HG02759 (cell line): ENCODE measurements around the gene DAZAP2.
"Not testable (repeated sequence)": the region's sequence is repeated elsewhere in the genome, so short reads cannot be mapped to it uniquely, and the experiment has no call there.

Experiments used
- ATAC-seq: cut with Tn5 transposase; IDR thresholded peaks from one replicate; pipeline ENCODE4 v1.9.1; 2021; ENCODE audit warnings: mild to moderate bottlenecking, moderate library complexity; ENCODE audit not compliant: unreplicated experiment

DAZAP2 gene

DNA sequence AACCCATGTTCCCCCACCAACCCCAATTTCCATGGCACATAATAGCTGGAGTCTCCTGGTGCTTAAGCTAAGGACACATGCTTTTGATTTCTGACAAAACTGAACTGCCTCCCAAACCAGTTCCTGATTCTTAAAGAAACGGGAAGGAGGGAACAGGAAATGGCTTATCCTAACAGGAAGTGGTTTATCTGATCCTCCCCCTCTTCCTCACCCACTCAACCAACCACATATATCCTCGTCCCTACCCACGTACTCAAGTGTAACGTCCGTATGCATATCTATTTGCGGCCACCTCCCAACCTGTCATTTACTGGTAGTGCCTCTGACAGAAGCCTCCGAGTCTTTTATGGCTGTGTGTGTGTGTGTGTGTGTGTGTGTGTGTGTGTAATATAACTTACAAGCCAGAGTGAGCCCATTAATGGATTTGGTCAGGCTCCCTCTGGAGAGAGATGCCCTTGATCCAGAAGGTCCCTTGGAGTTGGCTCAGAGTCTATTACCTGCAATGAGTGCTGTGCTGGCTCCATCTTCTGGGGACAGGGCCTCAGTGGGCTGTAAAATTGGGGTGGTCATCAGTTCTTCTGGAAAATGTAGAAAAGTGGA, 7.7 kb downstream of the DAZAP2 start:
- ATAC-seq, result no peak

DNA sequence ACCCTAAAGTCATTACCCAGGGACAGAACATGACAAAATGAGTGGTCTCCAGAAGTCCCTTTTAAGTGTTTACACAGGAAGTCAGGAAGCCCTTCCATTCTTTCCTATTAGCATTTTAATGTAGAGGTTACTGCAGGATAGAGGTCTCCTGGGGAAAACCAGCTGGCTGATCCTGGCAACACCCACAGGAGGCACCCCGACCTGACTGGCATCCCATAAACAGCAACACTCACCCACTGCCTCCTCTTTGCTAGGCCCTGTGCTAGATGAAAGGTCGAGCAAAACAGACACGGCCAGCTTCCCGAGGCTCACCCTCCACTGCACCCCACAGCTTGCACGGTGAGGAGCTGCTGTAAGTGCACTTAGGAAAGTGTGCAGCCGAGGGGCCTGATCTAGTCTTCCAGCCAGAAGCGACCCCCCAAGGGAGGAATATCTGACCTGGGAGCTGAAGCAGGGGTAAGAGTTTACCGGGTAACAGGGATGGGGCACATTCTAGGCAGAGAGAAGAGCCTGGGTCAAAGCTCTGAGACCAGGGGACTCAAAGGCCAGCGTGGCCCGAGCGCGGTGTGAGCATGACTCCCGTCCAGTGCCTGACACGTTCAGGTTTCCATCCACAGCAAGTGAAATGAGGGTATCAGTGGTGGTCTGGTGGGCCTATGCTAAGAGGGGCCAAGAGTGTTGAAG, 9.0 kb downstream of the DAZAP2 start:
- no peak for ATAC-seq

DNA sequence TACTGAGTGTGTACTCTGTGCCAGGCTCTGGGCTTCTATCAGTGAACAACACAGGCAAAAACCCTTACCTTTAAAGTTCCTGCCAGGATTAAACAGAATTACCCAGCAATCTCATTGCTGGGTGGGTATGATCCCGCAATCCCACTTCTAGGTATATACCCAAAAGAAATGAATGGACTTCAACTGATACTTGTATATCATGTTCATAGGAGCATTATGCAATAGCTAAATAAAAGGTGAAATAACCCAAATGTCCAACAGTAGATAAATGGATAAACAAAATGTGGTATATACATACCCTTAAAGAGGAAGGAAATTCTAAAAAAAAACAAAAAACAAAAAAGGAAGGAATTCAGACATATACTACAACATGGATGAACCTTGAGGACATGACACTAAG, 14.7 kb downstream of the DAZAP2 start:
- no peak for ATAC-seq

DNA sequence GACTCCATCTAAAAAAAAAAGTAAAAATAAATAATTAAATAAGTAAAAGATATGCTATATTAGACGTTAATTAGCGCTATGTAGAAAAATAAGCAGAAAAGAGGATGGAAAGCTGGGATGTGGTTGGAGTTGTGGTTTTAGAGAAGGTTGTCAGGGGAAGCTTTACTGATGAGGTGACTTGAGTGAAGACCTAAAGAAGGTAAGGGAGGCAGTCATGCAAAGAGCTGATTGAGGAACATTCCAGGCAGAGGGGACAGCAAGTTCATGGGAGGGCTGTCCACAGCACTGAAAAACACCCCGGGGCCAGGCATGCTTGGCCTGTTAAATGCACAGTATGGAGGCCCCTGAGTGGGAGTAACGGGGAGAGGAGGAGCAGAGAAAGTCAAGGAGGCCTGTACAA, 15.9 kb downstream of the DAZAP2 start:
- no peak for ATAC-seq

DNA sequence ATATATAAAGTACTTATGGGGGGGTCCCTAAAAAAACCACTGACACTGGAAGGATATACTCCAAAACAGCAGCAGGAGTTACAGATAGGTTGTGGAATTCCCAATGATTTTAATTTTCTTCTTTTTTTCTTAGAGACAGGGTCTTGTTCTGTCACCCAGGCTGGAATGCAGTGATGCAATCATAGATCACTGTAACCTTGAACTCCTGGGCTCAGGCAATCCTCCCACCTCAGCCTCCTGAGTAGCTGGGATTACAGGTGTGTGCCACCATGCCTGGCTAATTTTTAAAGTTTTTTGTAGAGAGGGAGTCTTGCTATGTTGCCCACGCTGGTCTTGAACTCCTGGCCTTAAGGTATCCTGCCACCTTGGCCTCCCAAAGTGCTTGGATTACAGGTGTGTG, 21.0 kb downstream of the DAZAP2 start:
- ATAC-seq, result not testable (repeated sequence)

DNA sequence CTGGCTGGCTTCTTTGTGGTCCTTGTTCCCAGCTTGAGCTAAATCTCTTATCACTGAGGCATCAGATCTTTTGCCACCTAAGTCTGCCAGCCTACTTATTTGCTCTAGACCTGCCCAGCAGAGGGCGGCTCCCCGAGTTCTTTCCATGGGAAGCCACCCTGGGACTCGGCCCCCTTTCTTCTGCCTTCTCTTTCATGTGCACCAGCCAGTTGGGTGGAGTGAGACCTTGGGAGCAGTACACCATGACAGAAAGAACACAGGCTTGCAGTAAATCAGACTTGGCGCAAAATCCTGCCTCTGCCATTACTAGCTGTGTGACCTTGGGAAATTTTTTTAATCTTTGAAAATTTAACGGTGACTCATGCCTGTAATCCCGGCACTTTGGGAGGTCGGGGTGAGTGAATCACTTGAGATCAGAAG, 24.1 kb downstream of the DAZAP2 start:
- ATAC-seq, result no peak

DNA sequence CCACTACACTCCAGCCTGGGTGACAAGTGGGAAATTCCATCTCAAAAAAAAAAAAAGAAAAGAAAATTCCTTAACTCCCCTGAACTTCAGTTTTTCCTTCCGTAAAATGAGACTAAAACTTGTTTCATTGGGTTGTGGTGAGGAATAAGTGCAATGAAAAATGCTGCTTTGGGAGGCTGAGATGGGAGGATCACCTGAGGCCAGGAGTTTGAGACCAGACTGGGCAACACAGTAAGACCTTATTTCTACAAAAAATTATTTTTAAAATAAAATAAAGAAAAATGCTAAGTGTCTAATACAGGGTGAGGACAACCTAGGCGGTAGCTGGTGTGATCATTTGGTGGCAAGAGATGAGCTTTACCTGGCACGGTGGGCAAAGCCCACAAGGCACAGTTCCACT, 24.7 kb downstream of the DAZAP2 start:
- no peak for ATAC-seq

DNA sequence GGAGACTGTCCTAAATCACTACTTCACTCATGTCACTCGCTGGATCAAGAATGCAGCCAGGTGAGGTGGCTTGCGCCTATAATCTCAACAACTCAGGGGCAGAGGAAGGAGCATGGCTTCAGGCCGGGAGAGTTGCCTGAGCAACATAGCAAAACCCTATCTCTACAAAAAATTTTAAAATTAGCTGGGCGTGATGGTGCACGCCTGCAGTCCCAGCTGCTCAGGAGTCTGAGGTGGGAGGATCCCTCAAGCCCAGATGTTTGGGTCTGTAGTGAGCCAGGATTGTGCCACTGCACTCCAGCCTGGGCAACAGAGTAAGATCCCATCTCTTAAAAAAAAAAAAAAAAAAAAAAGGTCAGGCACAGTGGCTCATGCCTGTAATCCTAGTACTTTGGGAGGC, 25.7 kb downstream of the DAZAP2 start:
- no peak for ATAC-seq

DNA sequence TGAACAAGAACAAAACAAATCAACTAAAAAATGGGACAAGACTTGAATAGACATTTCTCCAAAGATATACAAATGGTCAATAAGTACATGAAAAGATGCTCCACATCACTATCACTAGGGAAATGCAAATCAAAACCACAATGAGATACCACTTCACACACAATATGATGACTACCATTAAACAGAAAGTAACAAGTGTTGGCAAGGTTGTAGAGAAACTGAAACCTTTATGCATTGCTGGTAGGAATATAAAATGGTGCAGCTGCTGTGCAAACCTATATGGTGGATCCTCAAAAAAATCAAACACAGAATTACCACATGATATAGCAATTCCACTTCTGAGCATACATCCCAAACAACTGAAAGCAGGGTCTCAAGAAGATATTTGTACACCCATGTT, 26.4 kb downstream of the DAZAP2 start:
- ATAC-seq, result no peak

DNA sequence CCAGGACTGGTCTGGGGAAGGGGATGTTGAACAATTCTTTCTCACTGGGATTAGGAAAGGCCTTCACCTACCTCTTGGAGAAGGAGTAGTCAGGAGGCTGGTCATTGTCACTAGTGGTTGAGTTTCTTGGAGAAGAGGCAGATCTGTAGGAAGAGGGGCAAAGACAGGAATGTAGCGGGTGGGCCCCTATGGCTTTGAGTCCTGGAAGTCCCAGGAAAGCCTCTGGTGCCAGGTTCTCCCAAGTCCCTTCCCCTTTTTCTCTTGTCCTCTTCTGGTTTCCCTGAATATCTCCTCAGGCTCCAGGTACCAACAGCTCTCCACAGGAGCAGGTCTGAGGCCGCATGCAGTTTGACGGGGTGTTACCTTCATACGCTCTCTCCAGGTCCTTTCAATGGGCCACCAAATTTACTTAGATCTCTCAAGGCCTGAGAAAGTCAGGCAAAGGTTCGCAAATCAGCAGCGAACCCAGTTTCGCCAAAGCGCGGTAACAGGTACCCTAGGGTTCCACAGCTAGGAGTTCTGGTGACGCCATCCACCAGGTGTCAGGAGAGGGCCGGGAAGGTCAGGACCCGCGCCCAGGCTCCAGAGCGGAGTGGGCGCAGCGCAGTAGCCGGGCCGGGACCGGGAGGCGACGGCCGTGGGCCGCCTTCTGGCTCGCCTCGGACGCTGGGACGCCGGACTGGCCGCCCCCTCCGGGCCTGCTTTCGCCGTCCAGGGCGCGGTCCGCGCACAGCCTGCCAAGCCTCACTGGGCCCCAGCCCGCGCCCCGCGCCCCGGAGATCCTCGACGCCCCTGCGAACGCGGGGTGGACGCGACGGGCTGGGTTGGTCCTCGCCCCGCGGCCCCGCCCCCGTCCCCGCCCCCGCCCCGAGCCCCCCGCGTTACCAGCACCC, 30.8 kb downstream of the DAZAP2 start:
- peak; percentile 46 for ATAC-seq

DNA sequence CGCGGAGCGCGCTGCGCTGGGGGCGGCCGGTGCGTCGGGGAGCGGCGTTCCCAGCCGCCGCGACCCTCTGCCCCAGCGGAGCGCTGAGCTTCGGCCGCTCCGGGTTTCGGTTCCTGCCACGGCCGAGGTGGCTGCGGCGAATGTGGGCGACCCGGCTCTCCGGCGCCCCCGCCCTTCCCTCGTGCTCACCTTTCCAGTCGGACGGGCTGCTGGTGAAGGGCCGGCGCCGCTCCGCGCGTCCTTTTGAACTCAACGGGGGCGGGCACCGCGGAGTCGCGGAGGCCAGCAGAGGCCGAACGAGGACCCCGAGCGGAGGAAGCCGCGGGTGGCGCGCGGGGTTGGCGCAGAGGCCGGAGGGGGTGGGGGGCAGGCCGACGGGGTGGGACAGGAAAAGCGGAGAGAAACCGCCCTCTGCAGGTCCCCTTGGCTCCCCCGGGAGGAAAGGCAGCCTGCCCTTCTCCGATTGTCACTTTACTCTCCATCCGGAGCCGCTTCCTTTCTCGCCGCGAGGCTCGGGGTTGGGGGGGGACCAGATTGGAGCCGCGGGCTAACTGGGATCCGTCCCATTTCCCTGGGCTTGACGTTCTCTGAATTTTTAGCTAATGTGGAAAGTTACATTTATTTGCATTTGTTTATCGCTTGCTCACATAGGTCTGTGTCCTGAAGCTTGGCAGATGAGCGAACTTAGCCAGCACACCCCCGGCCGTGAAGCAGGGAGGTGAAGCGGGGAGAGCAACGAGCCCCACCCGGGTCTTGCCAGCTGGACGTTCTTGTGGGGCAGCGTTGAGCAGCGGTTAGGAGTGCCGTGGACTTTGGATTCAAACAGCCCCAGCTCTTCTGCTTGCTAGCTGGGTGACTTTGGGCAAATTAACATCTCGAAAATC, 31.7 kb downstream of the DAZAP2 start, which contains the start of gene SMAGP:
Gene SMAGP (minus strand): TSS at position 349 of the 884 bp plus-strand sequence. CDS start 1,137 bp downstream, outside the sequence.
- ATAC-seq, result peak; percentile 78

DNA sequence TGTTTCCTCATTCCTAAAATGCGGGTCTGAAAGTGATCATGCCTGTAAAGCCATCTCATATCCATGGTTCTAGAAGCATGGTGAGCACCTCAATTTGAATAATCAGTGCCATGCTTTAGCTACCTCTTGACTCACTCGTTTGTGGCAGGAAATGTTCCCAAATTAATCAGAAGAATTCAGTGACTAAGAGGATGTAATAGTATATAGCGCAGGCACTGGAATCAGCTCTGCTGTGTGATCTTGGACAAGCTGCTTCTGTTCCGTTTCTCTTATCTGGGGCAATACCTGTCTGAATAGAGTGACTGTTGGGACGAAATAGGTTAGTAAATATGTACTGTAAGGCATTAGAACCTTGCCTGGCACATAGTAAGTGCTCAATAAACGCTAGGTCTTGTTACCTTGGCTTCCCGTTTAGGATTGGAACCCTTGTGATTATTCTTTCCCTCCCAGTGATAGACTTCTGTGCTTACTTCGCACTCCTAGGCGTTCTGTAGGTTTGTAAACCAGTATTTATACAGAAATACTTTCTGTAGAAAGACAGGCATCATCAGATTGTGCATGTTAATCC, 32.4 kb downstream of the DAZAP2 start:
- no peak for ATAC-seq

DNA sequence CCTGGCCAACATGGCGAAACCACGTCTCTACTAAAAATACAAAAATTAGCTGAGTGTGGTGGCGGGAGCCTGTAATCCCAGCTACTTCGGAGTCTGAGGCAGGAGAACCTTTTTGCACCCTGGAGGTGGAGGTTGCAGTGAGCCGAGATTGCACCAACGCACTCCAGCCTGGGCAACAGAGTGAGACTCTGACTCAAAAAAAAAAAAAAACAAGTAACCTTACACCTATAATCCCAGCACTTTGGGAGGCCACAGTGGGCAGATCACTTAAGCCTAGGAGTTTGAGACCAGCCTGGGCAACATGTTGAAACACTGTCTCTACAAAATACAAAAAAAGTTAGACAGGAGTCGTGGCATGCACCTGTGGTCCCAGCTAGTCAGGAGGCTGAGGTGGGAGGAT, 34.2 kb downstream of the DAZAP2 start:
- ATAC-seq, result not testable (repeated sequence)

DNA sequence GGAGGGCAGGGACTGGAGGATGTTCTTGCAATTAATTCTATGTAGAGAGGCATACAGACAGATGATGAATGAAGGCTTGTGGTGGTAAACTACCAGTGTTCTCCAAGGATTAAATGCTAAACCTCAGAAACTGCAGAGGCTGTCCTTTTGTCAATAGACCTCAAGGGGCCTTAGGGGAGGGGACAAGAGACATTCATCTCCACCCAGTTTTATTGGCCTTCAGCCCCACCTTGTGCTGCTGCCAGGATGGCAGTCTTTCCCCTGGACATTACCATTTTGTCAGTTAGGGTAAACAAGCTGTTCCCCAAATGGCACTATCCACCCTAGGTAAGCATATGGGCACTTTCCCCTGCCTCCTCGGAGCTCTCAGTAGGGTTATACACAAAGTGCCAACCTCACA, 36.5 kb downstream of the DAZAP2 start:
- no peak for ATAC-seq

DNA sequence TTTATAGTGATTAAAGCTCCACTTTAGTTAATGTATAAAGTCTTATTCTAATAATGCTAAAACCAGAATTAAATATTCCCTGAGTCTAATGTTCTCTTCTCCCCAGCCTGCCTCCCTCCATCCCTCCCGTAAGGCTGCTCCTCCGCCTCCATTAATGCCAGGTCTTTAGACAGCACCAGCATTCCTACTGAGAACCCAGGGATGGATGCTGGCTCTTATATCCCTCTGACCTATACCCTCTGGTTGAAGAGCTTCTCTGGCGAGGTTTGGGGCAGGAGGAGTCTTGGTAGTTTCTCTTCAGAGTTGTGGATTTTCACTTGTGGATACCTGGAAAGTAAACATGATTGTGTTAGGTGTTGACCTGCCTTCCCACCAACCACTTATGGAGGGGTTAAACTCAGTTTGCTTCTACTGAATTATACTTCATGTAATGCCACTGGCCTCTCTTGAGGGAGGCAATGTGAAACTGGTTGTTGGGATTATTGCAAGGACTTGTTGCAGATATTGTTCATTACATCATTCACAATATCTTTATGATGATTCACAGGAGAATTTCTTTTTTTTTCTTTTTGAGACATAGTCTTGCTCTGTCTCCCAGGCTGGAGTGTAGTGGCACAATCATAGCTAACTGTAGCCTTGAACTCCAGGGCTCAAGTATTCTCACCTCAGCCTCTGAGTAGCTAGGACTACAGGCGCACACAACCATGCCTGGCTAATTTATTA, 42.7 kb downstream of the DAZAP2 start:
- ATAC-seq, result no peak

DNA sequence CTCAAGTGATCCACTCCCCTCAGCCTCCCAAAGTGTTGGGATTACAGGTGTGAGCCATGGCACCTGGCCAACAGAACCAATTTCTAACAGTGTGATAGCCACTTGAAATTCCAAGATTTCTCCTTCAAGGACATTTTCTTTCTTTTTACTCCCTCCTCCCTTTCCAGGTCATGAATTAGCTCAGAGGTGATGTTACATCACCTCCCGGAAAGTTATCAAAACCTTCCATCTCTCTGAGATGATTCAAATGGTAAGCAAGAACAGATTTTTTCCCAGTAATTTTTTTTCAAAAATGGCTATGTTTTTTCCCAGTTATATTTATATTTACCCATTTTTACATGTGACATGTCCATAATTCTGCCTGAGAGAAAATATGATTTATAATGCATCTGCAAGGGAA, 47.2 kb downstream of the DAZAP2 start:
- no peak for ATAC-seq

DNA sequence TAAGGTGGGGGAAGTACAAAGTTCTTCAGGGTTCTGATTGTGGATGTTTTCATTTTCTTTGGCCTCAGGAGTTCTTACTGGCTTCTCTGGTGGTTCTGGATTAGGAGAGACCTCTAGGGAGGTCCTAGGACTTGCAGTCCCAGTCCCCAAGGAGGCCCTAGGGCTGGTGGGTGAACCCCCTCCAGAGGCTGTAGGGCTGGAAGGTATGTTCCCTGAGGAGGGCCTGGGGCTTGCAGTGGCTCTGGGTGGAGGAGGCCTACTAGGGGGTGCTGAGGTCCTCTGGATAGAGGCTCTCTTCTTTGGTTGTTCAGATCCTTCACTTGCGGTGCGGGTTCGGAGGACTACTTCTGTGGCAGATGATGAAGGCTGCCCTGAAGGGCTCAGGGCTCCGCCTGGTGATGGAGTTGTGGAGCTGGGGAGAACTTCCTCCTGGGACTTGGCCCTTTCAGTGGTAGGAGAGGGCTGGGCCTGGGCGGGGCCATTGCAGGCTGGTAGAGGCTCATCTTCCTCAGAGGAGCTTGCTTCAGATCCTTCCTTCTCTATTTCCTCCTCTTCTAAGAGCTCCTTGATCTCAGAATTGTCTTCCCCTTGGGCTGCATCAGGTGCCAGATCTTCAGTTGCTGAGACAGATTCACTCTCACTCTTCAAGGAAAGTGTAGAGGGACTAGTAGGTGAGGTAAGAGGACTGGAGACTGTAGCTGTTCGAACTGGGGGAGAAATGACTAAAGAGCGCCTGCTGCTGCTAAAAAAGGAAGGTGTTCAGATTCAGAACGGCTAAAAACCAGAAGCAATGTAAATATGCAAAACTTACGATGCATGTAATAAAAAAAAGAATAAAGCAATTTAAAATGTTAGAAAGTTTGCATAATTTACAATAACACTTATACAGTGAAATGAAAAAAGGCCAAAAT, 53.2 kb downstream of the DAZAP2 start:
- not testable (repeated sequence) for ATAC-seq
